Epithelial cell of proximal tubule (primary cell): ENCODE data around the gene IFT122. TPM values are rescaled to one million over a fixed set of nuclear protein-coding genes. Genes with fewer than 3 reads are reported as not detected.

Source experiments
- DNase-seq: peaks from one replicate; pipeline ENCODE4 v3.0.0-alpha.2; 2011; ENCODE audit warnings: low read depth
- H3K4me3 ChIP-seq: 2 replicates; pipeline ENCODE4 v1.5.1; 2011; ENCODE audit warnings: low read depth, mild to moderate bottlenecking, low read length
- total RNA-seq: library from RNA; depleted of rRNA; stranded (reverse); fragments of >200 nt; gene quantifications from 2 replicates; pipeline ENCODE4 v1.2.3, GENCODE V29; 2015
- TF ChIP-seq, protein P1 (sequence below): conservative IDR thresholded peaks from 2 replicates; pipeline ENCODE4 v1.5.1; 2012; ENCODE audit warnings: low read depth, mild to moderate bottlenecking, low read length

The IFT122 gene
- total RNA-seq, 1 donor from 2014 or later, result 15.2 TPM

DNA sequence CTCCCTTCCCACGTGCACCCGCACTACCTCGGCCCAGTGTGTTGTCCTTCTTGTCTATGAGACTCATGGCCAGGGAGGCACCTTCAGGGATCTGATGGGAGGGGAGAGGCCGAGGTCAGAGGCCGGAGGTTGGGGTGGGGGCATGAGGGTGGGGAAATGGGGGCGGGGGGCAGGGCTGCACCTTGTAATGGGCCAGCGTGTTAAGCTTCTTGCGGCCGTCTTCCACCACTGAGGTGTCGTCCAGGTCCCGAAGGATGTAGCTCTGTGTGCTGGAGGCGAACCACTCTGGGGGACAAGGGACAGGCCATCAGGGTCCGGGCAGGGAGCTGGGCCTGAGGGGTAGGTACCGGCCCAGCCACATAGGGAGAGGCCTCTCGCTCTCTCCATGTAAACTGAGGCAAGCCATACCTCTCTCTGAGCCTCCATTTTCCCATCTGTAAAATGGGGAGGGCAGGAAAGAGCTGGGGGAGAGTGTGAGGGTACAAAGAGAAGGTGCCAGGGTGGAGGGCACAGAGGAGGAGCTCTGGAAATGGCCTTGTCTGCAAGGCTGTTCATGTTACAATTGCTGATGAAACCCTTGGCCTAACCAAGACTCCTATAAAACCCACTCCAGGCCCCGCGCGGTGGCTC, 121.7 kb downstream of the IFT122 start:
- no peak overlapping the region for H3K4me3 ChIP-seq
- no peak for DNase-seq
- TF ChIP-seq, protein P1, sequence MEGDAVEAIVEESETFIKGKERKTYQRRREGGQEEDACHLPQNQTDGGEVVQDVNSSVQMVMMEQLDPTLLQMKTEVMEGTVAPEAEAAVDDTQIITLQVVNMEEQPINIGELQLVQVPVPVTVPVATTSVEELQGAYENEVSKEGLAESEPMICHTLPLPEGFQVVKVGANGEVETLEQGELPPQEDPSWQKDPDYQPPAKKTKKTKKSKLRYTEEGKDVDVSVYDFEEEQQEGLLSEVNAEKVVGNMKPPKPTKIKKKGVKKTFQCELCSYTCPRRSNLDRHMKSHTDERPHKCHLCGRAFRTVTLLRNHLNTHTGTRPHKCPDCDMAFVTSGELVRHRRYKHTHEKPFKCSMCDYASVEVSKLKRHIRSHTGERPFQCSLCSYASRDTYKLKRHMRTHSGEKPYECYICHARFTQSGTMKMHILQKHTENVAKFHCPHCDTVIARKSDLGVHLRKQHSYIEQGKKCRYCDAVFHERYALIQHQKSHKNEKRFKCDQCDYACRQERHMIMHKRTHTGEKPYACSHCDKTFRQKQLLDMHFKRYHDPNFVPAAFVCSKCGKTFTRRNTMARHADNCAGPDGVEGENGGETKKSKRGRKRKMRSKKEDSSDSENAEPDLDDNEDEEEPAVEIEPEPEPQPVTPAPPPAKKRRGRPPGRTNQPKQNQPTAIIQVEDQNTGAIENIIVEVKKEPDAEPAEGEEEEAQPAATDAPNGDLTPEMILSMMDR, result no peak

DNA sequence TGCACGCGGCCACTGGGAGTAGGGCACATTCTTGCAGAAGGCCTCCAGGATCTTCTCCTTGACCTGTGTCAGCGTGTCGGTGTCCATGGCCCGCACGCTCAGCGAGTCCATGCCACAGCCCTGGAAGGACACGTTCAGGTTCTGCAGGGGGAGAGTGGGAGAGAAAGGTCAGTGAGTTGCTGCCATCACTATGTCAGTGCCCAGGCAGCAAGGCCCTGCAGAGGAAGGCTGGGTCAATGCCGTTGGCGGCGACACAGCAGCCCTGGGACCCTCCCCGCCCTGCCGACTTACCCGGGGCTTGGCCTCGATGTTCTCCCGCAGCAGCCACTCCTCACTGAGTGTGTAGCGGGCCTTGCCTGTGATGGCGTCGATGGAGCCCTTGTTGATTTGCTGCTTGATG, 122.8 kb downstream of the IFT122 start:
- no peak for DNase-seq
- no peak overlapping the region for H3K4me3 ChIP-seq
- TF ChIP-seq, protein P1, result no peak

DNA sequence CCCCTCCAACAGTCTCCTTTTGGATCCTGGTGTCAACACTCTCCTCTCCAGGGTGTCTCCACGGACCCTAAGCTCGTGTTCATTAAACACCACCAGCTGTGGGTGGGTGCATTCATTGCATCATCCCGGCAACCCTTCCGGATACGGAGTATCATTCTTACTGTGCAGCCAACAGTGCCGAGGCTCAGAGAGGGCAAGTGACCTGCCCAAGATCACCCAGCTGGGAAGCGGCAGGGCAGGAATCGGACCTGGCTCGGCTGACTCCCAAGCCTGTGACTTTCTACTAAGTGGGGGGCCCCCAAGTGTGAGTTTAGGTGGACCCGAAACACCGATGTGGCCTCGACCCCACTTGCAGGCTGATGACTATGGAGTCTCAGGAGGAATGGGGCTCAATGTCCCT, 123.3 kb downstream of the IFT122 start:
- H3K4me3 ChIP-seq, result no peak overlapping the region
- TF ChIP-seq, protein P1, result no peak
- DNase-seq, result no peak

DNA sequence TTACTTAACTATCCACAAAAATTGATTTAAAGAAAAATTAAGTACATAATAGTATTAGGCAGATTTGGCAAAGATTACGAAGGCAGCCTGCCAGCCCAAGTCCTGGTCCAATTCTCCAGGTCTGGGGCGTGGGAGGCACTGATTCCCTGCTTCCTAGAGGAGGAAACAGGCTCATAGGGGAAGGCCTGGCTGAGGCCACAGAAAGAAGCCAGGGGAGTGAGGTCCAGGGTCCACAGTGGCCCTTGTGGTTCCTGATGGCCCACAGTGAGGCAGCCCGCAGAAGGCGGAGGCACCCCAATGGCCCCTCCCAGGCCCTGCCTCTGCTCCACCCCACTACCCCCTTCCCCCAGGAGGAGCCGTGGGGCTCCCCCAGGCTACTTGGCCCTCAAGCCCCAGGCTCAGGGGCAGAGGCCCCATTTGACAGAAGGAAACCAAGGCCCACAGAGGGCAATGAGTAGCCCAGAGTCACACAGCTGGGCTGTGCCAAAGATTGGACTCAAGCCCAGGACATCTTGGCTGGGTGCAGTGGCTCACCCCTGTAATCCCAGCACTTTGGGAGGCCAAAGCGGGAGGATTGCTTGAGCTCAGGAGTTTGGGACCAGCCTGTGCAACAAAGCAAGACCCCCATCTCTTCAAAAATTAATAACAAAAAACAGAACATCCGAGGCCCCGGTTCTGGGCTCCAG, 124.0 kb downstream of the IFT122 start:
- TF ChIP-seq, protein P1, result no peak

DNA sequence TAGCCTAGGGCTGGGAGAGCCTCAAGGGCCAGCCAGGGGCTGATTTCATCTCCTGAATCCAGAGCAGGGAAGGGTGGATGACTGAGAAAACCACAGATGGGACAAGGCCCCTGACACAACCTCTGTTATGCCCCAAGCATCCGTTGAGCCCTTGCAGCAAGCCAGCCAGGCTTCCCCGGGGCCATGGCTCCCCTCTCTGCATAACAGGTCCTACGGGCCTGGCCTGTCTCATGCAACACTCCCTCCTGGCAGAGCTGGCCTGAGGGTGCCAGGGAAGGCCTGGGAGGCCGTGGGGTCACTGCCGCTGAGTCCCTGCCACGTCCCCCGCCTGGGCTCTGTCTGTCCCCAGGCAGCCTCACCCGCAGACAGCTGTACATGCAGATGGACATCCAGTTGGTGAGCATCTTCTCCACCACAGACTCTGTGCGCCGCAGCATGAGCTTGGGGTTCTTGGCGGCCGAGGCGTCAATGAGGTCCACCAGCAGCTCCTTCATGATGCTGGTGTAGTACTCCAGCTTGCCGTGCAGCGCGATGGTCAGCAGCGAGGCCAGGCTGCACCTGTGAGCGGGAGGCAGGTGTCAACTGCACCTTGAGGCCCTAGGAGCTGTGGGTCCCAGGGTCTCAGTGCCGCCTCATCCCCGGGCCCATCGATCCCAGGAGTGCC, 125.1 kb downstream of the IFT122 start:
- no peak overlapping the region for H3K4me3 ChIP-seq
- DNase-seq, result no peak
- TF ChIP-seq, protein P1, result no peak

More for the DNA sequence above, 124.0 kb downstream of the IFT122 start:
- DNase-seq, result no peak
- H3K4me3 ChIP-seq, result no peak overlapping the region

DNA sequence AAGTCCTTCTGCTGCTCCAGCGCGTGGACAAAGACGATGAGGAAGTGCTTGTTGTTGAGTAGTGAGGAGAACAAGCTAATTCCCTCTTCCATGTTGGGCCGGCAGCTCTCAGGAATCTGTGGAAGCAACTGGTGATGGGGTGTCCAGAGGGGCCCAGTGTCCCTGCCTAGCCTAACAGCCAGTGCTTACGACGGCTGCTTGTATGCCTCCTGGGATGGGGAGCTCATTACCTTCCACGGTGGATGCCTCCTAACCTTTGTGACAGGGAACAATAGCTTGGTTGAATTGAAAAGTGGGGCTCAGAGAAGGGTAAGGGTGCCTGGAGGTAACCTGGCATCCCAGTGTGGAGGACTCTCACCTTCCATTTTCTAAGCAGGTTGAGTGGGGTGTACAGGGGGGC, 125.9 kb downstream of the IFT122 start:
- no peak overlapping the region for H3K4me3 ChIP-seq
- DNase-seq, result no peak
- TF ChIP-seq, protein P1, result no peak
